Stimulated activated naive CD8-positive, alpha-beta T cell treated with anti-CD3 and anti-CD28 coated beads, Interleukin-15, Interleukin-2, amounts not matched to agents 100 ng/mL and 50 ng/mL, for 24 hours (primary cell): ENCODE results near the gene SIGLEC15.

Experiments used
- H3K27ac Mint-ChIP-seq: one replicate; pipeline ENCODE4 v1.8.0; 2021; ENCODE audit warnings: mild to moderate bottlenecking, mixed read lengths
- H3K27me3 Mint-ChIP-seq: one replicate; pipeline ENCODE4 v1.8.0; 2021; ENCODE audit warnings: mixed read lengths
- H3K36me3 Mint-ChIP-seq: one replicate; pipeline ENCODE4 v1.8.0; 2021; ENCODE audit warnings: low read depth, mixed read lengths
- H3K4me1 Mint-ChIP-seq: one replicate; pipeline ENCODE4 v1.8.0; 2021; ENCODE audit warnings: low read depth, mixed read lengths
- H3K4me3 Mint-ChIP-seq: one replicate; pipeline ENCODE4 v1.8.0; 2021; ENCODE audit warnings: mild to moderate bottlenecking, mixed read lengths
- H3K9me3 Mint-ChIP-seq: one replicate; pipeline ENCODE4 v1.8.0; 2021; ENCODE audit warnings: mixed read lengths

SIGLEC15 gene

DNA sequence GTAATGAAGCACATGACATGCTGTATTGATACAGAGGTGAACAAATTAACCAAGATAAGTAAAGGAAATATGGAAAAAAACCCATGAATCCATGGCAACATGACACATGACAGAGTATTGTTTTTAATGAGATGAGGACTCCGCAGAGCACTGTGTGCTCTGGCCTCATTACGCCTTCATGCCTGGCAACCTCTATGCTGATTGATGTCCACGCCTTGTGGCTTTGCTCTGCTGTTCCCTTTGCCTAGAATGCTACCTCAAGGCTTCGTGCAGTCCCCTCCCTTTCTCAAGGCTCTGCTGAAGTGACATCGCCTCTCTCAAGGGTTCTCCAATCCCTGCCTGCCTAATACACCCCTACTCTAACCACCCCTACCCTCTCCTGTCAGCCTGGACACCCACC is 8.4 kb downstream of the SIGLEC15 start:
- H3K27me3 Mint-ChIP-seq, result peaks cover 38% of the 10 kb centered on the region
- H3K4me1 Mint-ChIP-seq, result peaks cover 8% of the 10 kb centered on the region
- no peaks in the 10 kb centered on the region for H3K9me3 Mint-ChIP-seq
- H3K36me3 Mint-ChIP-seq, result no peaks in the 10 kb centered on the region
- no peak overlapping the region for H3K27ac Mint-ChIP-seq
- no peak overlapping the region for H3K4me3 Mint-ChIP-seq

DNA sequence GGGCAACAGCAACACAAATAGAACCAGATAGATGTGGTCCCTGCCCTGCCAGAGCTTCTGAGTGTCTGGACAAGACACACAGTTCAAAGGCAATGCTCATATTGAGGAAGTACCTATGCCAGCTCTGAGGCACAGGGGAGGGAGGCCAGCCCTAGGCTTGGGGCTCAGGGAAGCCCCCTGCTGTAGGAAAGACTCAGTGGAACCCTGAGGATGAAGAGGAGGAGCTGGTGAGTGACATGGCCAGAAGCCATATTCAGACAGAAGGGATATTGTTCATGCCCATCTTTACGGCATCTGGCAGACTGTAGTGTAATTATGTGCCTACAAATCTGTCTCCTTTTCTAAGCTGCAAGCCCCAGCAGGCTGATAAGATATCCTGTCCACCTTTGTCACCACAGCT is 8.8 kb downstream of the SIGLEC15 start:
- no peak overlapping the region for H3K27ac Mint-ChIP-seq
- H3K4me1 Mint-ChIP-seq, result peaks cover 12% of the 10 kb centered on the region
- H3K36me3 Mint-ChIP-seq, result no peaks in the 10 kb centered on the region
- no peak overlapping the region for H3K4me3 Mint-ChIP-seq
- peaks cover 42% of the 10 kb centered on the region for H3K27me3 Mint-ChIP-seq
- H3K9me3 Mint-ChIP-seq, result no peaks in the 10 kb centered on the region

DNA sequence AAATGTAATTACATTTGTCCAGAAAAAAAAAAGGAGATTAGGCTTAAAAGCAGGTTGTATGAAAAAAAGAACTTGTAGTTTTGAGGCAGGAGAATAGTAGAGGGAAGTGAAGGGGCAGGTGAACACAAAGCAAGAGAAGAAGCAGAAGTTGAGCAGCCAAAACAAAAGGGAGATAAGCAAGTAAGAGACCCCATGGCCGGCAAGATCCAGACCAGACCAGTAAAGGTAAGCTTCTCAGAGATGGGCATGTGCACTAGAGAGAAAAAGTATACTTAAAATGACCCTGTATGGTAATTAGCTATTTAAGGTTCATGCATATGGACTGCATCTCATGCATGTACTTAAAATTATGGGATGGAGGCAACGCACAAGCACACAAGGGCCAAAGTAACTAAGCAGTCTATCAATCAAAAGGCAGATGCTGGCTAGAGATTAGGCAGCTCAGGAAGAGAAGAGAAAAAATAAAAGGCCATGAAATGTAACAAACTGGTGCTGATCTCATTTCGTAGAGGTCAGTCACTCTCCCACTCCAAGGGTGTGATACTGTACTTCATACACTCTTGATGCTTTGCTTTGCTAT is 9.7 kb downstream of the SIGLEC15 start:
- peaks cover 13% of the 10 kb centered on the region for H3K4me1 Mint-ChIP-seq
- H3K4me3 Mint-ChIP-seq, result no peak overlapping the region
- no peak overlapping the region for H3K27ac Mint-ChIP-seq
- H3K36me3 Mint-ChIP-seq, result no peaks in the 10 kb centered on the region
- no peaks in the 10 kb centered on the region for H3K9me3 Mint-ChIP-seq
- peaks cover 49% of the 10 kb centered on the region for H3K27me3 Mint-ChIP-seq

DNA sequence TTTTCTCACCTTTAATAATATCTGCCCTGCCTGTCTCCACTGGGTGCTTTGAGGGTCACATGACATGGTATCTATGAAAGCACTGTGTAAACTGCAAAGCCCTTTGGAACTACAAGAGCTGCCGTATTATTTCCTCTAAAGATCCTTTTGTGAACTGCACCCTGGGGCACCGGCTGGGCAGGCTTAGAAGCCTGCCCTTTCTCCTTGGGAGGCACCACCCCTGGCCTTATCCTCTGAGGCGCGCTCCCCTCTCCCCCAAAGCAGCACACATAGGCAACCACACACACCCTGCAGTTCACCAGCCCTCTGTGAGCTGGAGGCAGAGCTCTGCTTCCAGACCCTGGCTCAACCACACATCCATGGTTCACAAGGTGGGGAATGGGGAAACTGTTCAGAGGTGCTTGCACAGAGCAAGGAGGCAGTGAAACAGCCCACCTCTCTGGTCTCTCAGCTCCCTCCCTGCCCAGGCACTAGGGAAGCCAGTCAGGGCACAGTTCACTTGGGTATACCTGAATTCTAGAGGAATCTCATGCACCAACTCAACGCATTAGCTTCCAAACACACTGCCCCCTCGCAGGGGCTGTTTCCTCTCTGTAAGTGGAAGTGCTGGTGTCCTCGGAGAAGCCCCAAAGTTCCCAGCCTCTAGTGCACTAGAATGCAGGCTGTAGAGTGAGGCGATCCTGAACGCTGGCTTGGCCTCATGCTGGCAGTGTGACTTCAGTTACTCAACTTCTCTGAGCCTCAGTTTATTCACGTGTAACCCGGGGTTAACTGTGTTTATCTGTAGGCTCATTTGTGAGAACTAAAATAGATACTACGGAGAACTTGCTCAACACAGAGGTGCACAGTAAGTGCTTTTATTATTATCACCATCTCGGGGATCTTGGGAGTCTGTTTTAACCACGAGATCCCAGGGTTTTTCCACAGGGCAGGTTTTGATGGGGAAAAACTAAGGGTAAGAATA is 11.0 kb downstream of the SIGLEC15 start:
- no peak overlapping the region for H3K4me3 Mint-ChIP-seq
- H3K27me3 Mint-ChIP-seq, result peaks cover 56% of the 10 kb centered on the region
- no peak overlapping the region for H3K27ac Mint-ChIP-seq
- peaks cover 13% of the 10 kb centered on the region for H3K4me1 Mint-ChIP-seq
- no peaks in the 10 kb centered on the region for H3K9me3 Mint-ChIP-seq
- no peaks in the 10 kb centered on the region for H3K36me3 Mint-ChIP-seq

DNA sequence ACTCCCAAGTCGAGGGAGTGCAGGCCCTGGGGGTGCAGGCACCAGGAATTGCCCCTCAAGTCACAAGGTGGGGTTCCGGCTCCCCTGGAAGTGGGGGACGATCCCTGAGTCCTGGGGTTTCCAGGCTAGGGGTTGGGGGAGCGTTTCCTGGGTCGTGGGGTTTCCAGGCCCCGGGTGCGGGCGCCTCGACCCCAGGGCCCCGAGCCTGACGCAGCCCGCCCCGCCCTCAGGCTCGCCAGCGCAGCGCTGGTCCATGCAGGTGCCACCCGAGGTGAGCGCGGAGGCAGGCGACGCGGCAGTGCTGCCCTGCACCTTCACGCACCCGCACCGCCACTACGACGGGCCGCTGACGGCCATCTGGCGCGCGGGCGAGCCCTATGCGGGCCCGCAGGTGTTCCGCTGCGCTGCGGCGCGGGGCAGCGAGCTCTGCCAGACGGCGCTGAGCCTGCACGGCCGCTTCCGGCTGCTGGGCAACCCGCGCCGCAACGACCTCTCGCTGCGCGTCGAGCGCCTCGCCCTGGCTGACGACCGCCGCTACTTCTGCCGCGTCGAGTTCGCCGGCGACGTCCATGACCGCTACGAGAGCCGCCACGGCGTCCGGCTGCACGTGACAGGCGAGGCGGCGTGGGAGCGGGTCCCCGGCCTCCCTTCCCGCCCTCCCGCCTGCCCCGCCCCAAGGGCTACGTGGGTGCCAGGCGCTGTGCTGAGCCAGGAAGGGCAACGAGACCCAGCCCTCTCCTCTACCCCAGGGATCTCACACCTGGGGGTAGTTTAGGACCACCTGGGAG is 12.0 kb downstream of the SIGLEC15 start:
- no peak overlapping the region for H3K4me3 Mint-ChIP-seq
- no peak overlapping the region for H3K27ac Mint-ChIP-seq
- peaks cover 13% of the 10 kb centered on the region for H3K4me1 Mint-ChIP-seq
- H3K36me3 Mint-ChIP-seq, result no peaks in the 10 kb centered on the region
- H3K9me3 Mint-ChIP-seq, result no peaks in the 10 kb centered on the region
- H3K27me3 Mint-ChIP-seq, result peaks cover 56% of the 10 kb centered on the region

DNA sequence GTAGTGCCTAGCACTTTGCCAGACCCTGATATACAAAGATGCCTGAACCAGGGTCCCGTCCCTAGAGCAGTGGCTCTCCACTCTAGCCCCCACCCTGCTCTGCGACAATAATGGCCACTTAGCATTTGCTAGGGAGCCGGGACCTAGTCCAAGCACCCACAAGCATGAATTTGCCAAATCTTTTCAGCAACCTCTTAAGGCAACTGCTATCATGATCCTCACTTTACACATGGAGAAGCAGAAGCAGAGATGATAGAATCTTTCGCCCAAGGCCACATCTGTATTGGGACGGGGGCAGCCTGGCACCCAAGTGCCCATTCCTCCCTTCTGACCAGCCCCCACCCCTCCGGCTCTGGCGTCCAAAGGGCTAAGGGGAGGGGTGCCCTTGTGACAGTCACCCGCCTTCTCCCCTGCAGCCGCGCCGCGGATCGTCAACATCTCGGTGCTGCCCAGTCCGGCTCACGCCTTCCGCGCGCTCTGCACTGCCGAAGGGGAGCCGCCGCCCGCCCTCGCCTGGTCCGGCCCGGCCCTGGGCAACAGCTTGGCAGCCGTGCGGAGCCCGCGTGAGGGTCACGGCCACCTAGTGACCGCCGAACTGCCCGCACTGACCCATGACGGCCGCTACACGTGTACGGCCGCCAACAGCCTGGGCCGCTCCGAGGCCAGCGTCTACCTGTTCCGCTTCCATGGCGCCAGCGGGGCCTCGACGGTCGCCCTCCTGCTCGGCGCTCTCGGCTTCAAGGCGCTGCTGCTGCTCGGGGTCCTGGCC is 13.0 kb downstream of the SIGLEC15 start:
- H3K4me1 Mint-ChIP-seq, result peaks cover 13% of the 10 kb centered on the region
- H3K36me3 Mint-ChIP-seq, result no peaks in the 10 kb centered on the region
- H3K27ac Mint-ChIP-seq, result no peak overlapping the region
- H3K4me3 Mint-ChIP-seq, result peak overlapping the region; percentile 31
- H3K27me3 Mint-ChIP-seq, result peaks cover 56% of the 10 kb centered on the region
- no peaks in the 10 kb centered on the region for H3K9me3 Mint-ChIP-seq

DNA sequence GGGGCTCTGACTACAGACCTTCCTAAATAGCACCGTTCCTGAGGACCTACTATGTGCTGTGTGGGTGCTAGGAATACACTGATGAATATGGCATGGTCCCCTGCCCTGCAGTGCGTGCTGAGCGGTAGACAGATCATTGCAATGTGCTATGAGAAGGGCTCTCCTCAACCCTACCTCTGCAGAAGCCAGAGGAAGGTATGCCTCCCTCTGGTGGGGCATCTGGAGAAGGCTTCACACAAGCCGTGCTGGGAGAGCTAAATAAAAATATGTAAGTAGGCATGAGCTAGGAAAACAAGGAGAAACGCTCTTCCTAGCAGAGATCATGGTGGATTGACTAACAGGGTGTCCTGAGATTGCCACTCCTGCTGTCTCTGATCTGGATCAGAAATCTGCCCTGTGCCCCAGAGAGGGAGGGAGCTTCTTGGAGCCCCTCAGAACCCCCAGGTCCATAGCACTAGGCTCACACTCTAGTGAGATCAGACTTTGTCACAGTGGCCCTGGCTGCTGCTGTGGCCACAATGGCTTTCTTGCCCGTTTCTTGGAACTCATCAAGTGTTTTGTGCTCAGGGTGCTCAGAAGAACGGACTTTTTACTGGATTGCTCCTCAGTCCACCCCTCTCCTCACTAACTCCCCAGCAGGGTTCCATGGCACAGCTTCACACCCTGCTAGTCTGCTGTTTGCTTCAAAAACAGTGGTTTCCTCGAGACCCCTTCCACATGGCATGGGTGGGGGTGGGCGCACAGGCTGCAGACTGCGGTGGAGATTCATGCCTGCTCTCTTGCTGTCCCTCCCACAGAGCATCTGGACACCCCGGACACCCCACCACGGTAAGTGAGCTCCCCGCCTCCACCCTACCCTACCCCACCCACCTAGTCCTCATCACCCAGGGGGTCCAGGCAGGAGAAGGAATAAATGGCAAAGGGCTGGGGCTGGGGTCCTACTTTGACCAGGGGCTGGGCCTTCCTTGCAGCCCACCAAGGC is 14.2 kb downstream of the SIGLEC15 start:
- Mint-ChIP-seq H3K27ac (no peak overlapping the region), H3K4me3 (no peak overlapping the region), H3K9me3 (no peaks in the 10 kb centered on the region), H3K4me1 (peaks cover 15% of the 10 kb centered on the region), H3K27me3 (peaks cover 48% of the 10 kb centered on the region), H3K36me3 (no peaks in the 10 kb centered on the region)

DNA sequence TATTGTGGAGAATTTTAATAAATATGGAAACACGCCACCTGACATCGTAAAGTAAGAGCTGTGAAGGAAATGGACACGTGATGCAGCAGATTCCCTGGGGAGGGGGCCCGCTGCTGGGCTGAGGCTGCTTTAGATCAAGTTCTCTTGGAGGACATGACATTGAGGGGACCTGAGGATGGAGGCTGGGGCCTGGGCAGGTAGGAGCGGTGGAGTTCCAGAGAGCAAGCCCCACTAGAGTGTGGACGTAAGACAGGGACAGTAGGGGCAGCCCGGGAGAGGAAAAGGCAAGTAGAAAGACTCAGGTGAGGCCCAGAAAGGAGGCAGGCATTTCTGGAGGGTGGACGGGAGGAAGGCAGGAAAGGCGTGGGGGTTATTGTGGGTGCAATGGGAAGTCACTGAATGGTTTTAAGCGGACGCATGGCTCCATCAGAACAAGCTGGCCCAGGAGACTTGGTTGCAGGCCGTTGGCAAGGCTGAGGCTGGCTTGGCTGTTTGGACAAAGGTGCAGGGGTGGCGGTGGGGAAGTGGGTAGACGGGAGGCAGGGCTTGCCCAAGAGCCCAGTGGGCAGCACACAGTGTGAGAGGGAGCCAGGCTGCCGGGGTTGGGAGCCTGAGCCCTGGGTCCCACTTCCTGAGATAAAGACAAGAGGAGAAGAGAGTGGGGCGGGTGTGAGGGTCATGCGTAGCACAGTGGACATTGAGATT is 15.7 kb downstream of the SIGLEC15 start:
- peaks cover 18% of the 10 kb centered on the region for H3K4me1 Mint-ChIP-seq
- H3K4me3 Mint-ChIP-seq, result no peak overlapping the region
- H3K27ac Mint-ChIP-seq, result no peak overlapping the region
- no peaks in the 10 kb centered on the region for H3K9me3 Mint-ChIP-seq
- no peaks in the 10 kb centered on the region for H3K36me3 Mint-ChIP-seq
- H3K27me3 Mint-ChIP-seq, result peaks cover 35% of the 10 kb centered on the region

DNA sequence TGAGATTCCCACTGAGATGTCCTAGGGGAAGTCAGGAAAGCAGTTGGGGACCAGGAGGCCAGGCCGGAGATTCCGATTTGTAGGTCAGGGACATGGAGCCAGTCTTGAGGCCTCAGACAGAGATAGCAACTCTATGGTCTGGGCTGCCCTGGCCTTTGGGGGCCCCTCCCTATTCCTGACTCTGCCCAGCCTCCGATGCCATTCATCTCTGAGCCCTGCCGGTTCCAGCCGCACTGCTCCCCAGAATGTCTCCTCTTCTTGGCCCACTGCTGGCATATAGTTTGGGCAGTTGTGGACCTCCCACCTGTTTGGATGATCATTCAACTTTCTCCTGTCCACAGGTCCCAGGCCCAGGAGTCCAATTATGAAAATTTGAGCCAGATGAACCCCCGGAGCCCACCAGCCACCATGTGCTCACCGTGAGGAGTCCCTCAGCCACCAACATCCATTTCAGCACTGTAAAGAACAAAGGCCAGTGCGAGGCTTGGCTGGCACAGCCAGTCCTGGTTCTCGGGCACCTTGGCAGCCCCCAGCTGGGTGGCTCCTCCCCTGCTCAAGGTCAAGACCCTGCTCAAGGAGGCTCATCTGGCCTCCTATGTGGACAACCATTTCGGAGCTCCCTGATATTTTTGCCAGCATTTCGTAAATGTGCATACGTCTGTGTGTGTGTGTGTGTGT is 16.4 kb downstream of the SIGLEC15 start:
- H3K4me3 Mint-ChIP-seq, result no peak overlapping the region
- H3K27ac Mint-ChIP-seq, result no peak overlapping the region
- H3K36me3 Mint-ChIP-seq, result no peaks in the 10 kb centered on the region
- peaks cover 23% of the 10 kb centered on the region for H3K4me1 Mint-ChIP-seq
- H3K27me3 Mint-ChIP-seq, result peaks cover 28% of the 10 kb centered on the region
- no peaks in the 10 kb centered on the region for H3K9me3 Mint-ChIP-seq

DNA sequence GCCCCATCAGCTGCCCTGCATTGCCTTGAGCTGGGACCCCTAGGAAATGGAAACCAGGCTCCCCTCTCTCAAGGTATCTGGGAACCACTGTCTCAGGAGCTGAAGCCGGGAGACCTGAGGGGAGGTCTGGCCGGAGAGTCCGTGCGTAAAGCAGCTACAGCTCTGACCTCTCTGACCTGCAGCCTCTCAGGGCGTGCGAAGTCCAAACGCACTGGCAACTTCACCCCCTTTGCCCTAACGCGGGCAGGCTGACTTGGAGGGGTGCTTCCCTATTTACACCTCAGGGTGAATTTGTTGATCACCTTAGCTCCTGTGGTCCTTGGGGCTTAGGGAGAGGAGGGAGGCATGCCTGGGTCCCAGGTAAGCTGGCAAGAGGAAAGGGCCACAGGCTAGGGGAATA is 17.5 kb downstream of the SIGLEC15 start:
- Mint-ChIP-seq H3K27me3 (peaks cover 23% of the 10 kb centered on the region), H3K27ac (no peak overlapping the region), H3K9me3 (no peaks in the 10 kb centered on the region), H3K36me3 (peaks cover 5% of the 10 kb centered on the region), H3K4me1 (peaks cover 32% of the 10 kb centered on the region), H3K4me3 (no peak overlapping the region)

DNA sequence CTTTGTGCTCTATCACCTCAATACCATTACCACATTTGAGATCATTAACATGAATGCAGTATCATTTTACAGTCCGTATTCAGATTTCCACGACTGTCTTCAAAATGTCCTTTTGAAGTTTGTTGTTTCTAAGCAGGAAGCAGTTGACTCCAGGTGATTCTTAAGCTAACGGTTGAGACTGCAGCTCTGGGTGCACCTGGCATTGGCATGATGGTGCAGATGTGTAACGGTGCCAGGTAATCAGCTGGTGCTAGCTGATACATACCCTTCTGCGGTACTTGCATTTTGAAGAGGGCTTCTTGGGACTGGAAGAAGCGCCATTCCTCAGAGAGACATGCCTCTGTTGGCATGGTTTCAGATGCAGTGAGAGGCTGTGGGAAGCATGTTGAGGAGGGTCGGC is 19.5 kb downstream of the SIGLEC15 start:
- peaks cover 8% of the 10 kb centered on the region for H3K27me3 Mint-ChIP-seq
- peaks cover 27% of the 10 kb centered on the region for H3K4me1 Mint-ChIP-seq
- H3K27ac Mint-ChIP-seq, result no peak overlapping the region
- H3K9me3 Mint-ChIP-seq, result no peaks in the 10 kb centered on the region
- H3K36me3 Mint-ChIP-seq, result peaks cover 5% of the 10 kb centered on the region
- no peak overlapping the region for H3K4me3 Mint-ChIP-seq

DNA sequence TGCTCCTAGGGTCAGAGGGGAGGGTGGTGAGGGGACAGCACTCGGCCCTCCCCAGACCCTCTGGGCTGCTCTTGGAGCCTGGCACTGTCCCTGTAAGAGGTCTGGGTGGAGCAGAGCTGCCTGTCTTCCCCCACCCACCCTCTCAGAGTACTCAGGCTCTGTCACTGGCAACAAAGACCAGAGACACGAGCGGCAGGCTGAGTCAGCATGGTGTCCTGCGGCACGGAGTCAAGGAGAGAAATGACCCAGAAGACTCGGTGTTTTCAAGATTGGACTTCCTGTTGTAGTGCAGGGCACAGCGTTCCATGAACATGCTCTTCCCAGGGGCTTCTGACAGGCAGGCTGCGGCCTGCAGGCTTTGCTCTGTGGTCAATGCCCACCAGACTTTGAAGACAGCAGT is 19.9 kb downstream of the SIGLEC15 start:
- H3K27me3 Mint-ChIP-seq, result peaks cover 4% of the 10 kb centered on the region
- peaks cover 27% of the 10 kb centered on the region for H3K4me1 Mint-ChIP-seq
- no peaks in the 10 kb centered on the region for H3K9me3 Mint-ChIP-seq
- H3K27ac Mint-ChIP-seq, result no peak overlapping the region
- H3K4me3 Mint-ChIP-seq, result no peak overlapping the region
- peaks cover 5% of the 10 kb centered on the region for H3K36me3 Mint-ChIP-seq

DNA sequence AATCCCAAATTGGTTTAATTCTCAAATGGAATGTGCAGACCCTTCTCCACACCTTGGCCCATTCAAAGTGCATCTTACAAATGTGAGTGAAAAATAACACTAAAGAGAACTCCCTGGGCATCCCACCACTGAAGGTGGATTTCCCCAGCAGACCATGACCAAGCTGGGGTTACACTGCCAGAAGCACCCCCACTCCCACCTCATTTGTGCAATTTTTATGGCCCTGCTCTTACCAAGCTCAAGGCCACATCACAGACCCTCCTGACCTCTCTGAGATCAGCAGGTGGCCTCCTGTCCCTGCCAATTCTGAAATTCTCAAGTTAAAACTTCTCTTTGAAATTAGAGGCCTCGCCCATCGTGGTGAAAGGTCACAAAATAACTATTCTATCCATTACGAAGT is 21.6 kb downstream of the SIGLEC15 start:
- no peaks in the 10 kb centered on the region for H3K9me3 Mint-ChIP-seq
- H3K27ac Mint-ChIP-seq, result peak overlapping the region; percentile 80
- no peak overlapping the region for H3K4me3 Mint-ChIP-seq
- H3K36me3 Mint-ChIP-seq, result peaks cover 21% of the 10 kb centered on the region
- H3K27me3 Mint-ChIP-seq, result no peaks in the 10 kb centered on the region
- peaks cover 27% of the 10 kb centered on the region for H3K4me1 Mint-ChIP-seq
